Kidney (tissue), 14 donors: ENCODE results near the gene WRNIP1. TPM values are rescaled to one million over a fixed set of nuclear protein-coding genes. Genes with fewer than 3 reads are reported as not detected.

Source experiments
- DNase-seq, 5 donors: peaks; one replicate each; pipeline ENCODE4 v3.0.0-alpha.2; 2013 to 2020
- FAIRE-seq: peaks from 2 replicates; lab custom pipeline; 2012; peaks lifted over from hg19 to GRCh38; lab: Jason Lieb, UNC
- H3K27ac ChIP-seq, 2 donors: one replicate each; pipeline ENCODE4 v1.7.0; 2013; ENCODE audit warnings: low read depth in 2 of 2, low read length in 2 of 2, inconsistent platforms in 1 of 2
- H3K27me3 ChIP-seq: one replicate; pipeline ENCODE4 v1.7.1; 2013; ENCODE audit warnings: low read length, inconsistent platforms; ENCODE audit not compliant: control insufficient read depth, insufficient read depth
- H3K36me3 ChIP-seq, 3 donors: one replicate each; pipeline versions ENCODE4 v1.7.0 to v1.7.1; 2013; ENCODE audit warnings: low read length in 3 of 3, control low read depth in 1 of 3, inconsistent platforms in 1 of 3; ENCODE audit not compliant: insufficient read depth in 3 of 3, control insufficient read depth in 2 of 3
- H3K4me1 ChIP-seq, 3 donors: one replicate each; pipeline versions ENCODE4 v1.7.0 to v1.7.1; 2013; ENCODE audit warnings: low read length in 3 of 3, inconsistent platforms in 1 of 3, low read depth in 1 of 3; ENCODE audit not compliant: control insufficient read depth in 2 of 3, insufficient read depth in 2 of 3
- H3K4me3 ChIP-seq, 3 donors: one replicate each; pipeline versions ENCODE4 v1.7.0 to v1.8.1; 2013; ENCODE audit warnings: low read length in 3 of 3, control low read depth in 1 of 3, inconsistent platforms in 1 of 3
- H3K9ac ChIP-seq, 3 donors: one replicate each; pipeline versions ENCODE4 v1.7.0 to v1.7.1; 2013; ENCODE audit warnings: low read length in 3 of 3, control low read depth in 1 of 3, inconsistent platforms in 1 of 3
- H3K9me3 ChIP-seq, 3 donors: one replicate each; pipeline versions ENCODE4 v1.7.0 to v1.7.1; 2013; ENCODE audit warnings: low read length in 3 of 3, control low read depth in 1 of 3, inconsistent platforms in 1 of 3; ENCODE audit not compliant: control insufficient read depth in 2 of 3, insufficient read depth in 1 of 3
- intact Hi-C: fragments of 100-400 bp; cut with DNase I; formaldehyde crosslinking; loops from one replicate; pipeline ENCODE4 v1.11.1; 2022
- polyA plus RNA-seq: library from polyadenylated mRNA; stranded (reverse); fragments of 350-450 nt; fragmentation: Illumina TruSeq; extraction: RNeasy Lipid Tissue Mini Kit (QIAGEN cat#74804); gene quantifications from one replicate; pipeline ENCODE4 v1.2.3, GENCODE V29; 2014; ENCODE audit warnings: low read depth, low replicate concordance; ENCODE audit not compliant: insufficient read depth
- total RNA-seq: library from RNA; stranded (reverse); fragmentation: NEBNext Ultra II Directional; extraction: Animal tissue kit (Norgen Biotek cat#: 25700); gene quantifications from one replicate; pipeline ENCODE4 v1.2.1, GENCODE V29; 2021
- TF ChIP-seq, protein P1 (sequence below): IDR thresholded peaks from 3 replicates; pipeline ENCODE4 v1.5.1; 2012; ENCODE audit warnings: mild to moderate bottlenecking, moderate library complexity, borderline replicate concordance; ENCODE audit not compliant: insufficient read depth; ENCODE audit errors: extremely low read depth
- donor health status: control.
- donor health status: control.
- donor health status: control.
- donor health status: control.
- donor health status: control.
- donor health status: DM: yes; HTN: yes; CAD: no.
- donor health status: Normal renal cell carcinoma (clear cell type).

WRNIP1 gene
- total and polyA plus RNA-seq, 2 donors from 2014 or later, result 38.0 to 46.3 TPM

DNA sequence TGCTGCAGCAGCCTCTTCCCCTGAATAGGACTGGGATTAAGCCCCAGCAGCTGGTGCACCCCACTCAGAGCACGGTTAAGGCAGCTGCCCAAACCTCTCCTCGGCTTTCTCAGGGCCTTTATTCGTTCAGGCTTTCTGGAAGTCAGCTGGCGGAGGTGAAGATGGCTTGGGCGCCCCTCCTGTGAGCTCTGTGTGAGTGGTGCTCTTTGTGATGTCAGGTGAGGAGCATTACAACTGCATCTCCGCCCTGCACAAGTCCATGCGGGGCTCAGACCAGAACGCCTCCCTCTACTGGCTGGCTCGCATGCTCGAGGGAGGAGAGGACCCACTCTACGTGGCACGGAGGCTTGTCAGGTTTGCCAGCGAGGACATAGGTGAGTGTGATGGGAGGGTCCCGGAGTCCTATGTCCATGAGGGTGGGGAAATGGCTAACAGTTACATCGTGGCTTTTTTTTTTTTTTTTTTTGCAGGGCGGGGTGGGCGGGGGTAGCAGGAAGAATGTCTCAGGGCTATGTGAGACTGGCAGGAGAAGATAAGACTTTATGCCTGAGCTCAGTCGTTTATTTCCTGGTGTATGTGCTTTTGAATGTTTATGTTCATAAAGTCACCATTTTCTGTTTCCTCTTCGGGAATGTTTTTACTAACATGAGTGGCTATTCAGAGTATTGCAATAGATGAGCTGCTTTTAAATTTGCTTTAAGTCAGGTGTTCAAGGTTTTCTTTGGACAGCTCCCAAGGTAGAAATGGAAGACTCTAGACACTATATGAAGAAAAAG, 18.2 kb downstream of the WRNIP1 start:
- intact Hi-C loops, result no loop called here
- Histone ChIP-seq H3K9me3 (no peaks in the 10 kb centered on the region), H3K4me1 (peaks cover 0 to 5% (median 0%) of the 10 kb centered on the region in 3 donors), H3K27me3 (no peaks in the 10 kb centered on the region), H3K9ac (no peak overlapping the region), H3K36me3 (peaks cover 2 to 48% (median 17%) of the 10 kb centered on the region in 3 donors), H3K4me3 (no peak overlapping the region), H3K27ac (no peak overlapping the region)
- no peak for DNase-seq
- no peak for FAIRE-seq
- TF ChIP-seq, protein P1, sequence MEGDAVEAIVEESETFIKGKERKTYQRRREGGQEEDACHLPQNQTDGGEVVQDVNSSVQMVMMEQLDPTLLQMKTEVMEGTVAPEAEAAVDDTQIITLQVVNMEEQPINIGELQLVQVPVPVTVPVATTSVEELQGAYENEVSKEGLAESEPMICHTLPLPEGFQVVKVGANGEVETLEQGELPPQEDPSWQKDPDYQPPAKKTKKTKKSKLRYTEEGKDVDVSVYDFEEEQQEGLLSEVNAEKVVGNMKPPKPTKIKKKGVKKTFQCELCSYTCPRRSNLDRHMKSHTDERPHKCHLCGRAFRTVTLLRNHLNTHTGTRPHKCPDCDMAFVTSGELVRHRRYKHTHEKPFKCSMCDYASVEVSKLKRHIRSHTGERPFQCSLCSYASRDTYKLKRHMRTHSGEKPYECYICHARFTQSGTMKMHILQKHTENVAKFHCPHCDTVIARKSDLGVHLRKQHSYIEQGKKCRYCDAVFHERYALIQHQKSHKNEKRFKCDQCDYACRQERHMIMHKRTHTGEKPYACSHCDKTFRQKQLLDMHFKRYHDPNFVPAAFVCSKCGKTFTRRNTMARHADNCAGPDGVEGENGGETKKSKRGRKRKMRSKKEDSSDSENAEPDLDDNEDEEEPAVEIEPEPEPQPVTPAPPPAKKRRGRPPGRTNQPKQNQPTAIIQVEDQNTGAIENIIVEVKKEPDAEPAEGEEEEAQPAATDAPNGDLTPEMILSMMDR, result no peak

DNA sequence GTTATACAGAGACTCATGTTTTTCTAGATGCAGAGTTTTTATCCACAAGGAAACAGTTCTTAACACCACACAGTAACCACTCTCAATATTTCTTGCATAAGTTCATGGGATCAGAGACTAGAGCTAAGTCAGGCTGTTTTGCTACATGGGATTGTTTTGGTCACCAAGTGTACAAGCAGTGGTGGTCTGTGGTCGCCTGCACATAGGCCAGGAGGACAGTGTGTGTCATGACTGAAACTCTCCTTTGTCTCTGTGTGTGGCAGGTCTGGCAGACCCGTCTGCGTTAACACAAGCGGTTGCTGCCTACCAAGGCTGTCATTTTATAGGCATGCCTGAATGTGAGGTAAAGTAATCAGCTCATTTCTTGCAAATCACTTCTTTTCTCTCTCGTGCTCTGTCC, 18.9 kb downstream of the WRNIP1 start:
- H3K9me3 ChIP-seq, result no peaks in the 10 kb centered on the region
- H3K4me1 ChIP-seq, result peaks cover 0 to 5% (median 0%) of the 10 kb centered on the region in 3 donors
- H3K4me3 ChIP-seq, result no peak overlapping the region
- DNase-seq (no peak), FAIRE-seq (no peak)
- H3K36me3 ChIP-seq, result peaks cover under 1 to 46% (median 15%) of the 10 kb centered on the region in 3 donors
- no peaks in the 10 kb centered on the region for H3K27me3 ChIP-seq
- no peak overlapping the region for H3K9ac ChIP-seq
- TF ChIP-seq, protein P1, result no peak
- intact Hi-C loops, result no loop called here
- H3K27ac ChIP-seq, result no peak overlapping the region

DNA sequence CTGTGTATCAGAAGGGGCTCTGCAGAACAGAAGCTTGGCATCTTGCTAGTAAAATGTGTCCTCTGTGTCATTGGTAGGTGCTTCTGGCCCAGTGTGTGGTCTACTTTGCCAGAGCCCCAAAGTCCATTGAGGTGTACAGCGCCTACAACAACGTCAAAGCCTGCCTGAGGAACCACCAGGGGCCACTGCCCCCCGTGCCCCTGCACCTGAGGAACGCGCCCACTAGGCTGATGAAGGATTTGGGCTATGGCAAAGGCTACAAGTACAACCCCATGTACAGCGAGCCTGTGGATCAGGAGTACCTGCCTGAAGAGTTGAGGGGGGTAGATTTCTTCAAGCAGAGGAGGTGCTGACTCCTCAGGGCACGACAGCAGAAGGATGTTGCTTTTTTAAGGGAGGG, 19.7 kb downstream of the WRNIP1 start:
- Histone ChIP-seq H3K9ac (no peak overlapping the region), H3K9me3 (no peaks in the 10 kb centered on the region), H3K4me3 (no peak overlapping the region), H3K27me3 (no peaks in the 10 kb centered on the region), H3K36me3 (peaks cover 0 to 38% (median 13%) of the 10 kb centered on the region in 3 donors), H3K27ac (no peak overlapping the region), H3K4me1 (peaks cover 0 to 3% (median 0%) of the 10 kb centered on the region in 3 donors)
- TF ChIP-seq, protein P1, result no peak
- no peak for DNase-seq
- no peak for FAIRE-seq
- intact Hi-C loops, result no loop called here

DNA sequence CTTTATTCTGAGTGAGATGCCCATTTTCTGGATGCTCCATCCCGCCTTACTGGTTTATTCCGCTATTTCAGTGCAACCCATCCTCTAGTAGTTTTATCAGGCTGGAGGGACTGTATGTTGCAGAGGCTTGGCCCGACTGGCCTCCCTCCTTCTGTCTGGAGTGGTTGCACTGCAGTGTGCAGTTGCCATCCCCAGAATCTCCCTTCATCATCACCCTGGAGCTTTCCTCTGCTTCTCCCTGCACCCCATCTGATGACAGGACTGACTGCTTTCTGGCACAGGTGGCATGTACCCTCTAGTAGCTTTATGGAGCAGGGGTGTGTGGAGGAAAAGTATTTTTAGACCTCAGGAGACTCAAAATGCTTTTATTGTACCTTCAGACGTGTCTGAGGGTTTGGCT, 21.1 kb downstream of the WRNIP1 start:
- no peak overlapping the region for H3K4me3 ChIP-seq
- DNase-seq (no peak), FAIRE-seq (no peak)
- TF ChIP-seq, protein P1, result no peak
- intact Hi-C loops, result no loop called here
- no peaks in the 10 kb centered on the region for H3K9me3 ChIP-seq
- no peak overlapping the region for H3K27ac ChIP-seq
- peaks cover 0 to 35% (median 13%) of the 10 kb centered on the region in 3 donors for H3K36me3 ChIP-seq
- no peaks in the 10 kb centered on the region for H3K4me1 ChIP-seq
- H3K9ac ChIP-seq, result no peak overlapping the region
- no peaks in the 10 kb centered on the region for H3K27me3 ChIP-seq
